Measurements from ENCODE around the gene PIK3R2.
A peak's percentile ranks its signal among the peaks of the same experiment; 100 is the strongest.
"Not testable (repeated sequence)": the region's sequence is repeated elsewhere in the genome, so short reads cannot be mapped to it uniquely, and the experiment has no call there.

Gene PIK3R2

DNA sequence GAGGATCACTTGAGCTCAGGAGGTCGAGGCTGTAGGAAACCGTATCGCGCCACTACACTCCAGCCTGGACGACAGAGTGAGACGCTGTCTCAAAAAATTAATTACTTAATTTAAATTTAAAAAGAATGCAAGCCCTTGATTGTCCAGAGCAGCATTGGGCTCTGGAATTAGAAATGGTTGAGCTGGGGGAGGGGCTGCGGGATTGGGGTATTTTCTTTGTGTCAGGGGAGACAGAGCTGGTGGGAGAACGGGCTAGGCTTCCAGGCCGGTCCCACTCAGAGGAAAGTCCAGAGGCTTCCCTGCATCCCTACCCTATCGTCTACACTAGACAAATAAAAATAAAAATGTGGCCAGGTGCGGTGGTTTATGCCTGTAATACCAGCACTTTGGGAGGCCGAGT lies 53.1 kb downstream of the PIK3R2 start:
- Histone ChIP-seq H3K4me2 (ENCODE audit: low read depth, low read length, poor library complexity, severe bottlenecking) (peak overlapping the region; percentile 79), H3K9ac (ENCODE audit: low read depth, low read length, poor library complexity, severe bottlenecking) (no peak overlapping the region), H4K20me1 (ENCODE audit: insufficient read depth, low read length, poor library complexity, severe bottlenecking) (no peaks in the 10 kb centered on the region)

DNA sequence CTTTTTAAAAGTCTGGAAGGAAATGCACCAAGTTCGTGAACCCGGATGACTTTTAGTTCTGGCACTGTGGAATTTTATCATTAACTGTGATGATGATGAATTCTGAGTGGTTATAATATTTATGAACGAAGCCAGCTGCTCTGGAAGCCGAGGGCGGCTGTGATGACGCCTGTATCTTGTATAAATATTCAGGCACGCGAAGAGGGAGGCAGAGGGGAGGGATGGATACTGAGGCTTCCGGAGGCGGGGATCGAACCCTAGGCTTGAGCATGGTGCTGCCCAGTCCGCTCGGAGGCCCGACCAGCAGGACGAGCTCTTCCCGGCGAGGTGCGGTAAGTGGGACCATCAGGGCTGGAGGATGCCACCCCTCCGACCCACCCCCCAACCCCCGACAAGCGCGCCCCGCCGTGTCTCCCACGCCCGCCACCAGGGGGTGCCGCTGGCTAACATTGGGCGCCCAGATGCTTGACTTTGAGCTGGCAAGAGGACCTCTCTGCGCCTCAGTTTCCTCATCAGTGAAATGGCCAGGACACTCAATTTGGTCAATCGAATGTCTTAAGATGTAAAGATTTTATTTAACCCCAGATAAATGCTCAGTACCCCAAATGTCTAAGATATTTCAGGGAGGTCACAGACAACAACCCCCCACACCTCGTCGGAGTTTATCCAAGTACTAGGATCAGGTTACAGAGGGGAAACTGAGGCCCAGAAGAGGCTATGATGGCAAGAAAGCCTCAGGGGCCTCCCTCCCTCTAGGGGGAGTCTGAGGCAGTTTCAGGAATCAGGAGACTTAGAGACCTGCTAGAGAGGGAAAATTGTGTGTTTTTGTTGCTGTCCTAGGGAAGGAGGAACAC lies 55.4 kb downstream of the PIK3R2 start:
- Histone ChIP-seq H3K9me2 (replicated peaks; ENCODE audit: low read depth, low read length) (no peaks in the 10 kb centered on the region), H3K27me3 (ENCODE audit: insufficient read depth, low read length, poor library complexity, severe bottlenecking) (no peaks in the 10 kb centered on the region), H3K4me1 (ENCODE audit: insufficient read depth, low read length, poor library complexity, severe bottlenecking) (peaks cover 12% of the 10 kb centered on the region), H3K9ac (ENCODE audit: low read depth, low read length, poor library complexity, severe bottlenecking) (no peak overlapping the region), H3K9me3 (ENCODE audit: insufficient read depth, low read depth, low read length) (no peaks in the 10 kb centered on the region), H2AFZ (ENCODE audit: low read length) (no peak overlapping the region), H3K4me2 (ENCODE audit: low read depth, low read length, poor library complexity, severe bottlenecking) (no peak overlapping the region), H3K79me2 (ENCODE audit: insufficient read depth, low read length) (no peaks in the 10 kb centered on the region; the same call in 1 of the 2 replicates), H3K4me3 (ENCODE audit: low read length, poor library complexity, severe bottlenecking) (no peak overlapping the region), H3F3A (ENCODE audit: low read depth) (no peaks in the 10 kb centered on the region; the same call in 1 of the 2 replicates), H3K36me3 (ENCODE audit: insufficient read depth, low read length) (no peaks in the 10 kb centered on the region), H4K20me1 (ENCODE audit: insufficient read depth, low read length, poor library complexity, severe bottlenecking) (no peaks in the 10 kb centered on the region)
- TF ChIP-seq, protein P1, sequence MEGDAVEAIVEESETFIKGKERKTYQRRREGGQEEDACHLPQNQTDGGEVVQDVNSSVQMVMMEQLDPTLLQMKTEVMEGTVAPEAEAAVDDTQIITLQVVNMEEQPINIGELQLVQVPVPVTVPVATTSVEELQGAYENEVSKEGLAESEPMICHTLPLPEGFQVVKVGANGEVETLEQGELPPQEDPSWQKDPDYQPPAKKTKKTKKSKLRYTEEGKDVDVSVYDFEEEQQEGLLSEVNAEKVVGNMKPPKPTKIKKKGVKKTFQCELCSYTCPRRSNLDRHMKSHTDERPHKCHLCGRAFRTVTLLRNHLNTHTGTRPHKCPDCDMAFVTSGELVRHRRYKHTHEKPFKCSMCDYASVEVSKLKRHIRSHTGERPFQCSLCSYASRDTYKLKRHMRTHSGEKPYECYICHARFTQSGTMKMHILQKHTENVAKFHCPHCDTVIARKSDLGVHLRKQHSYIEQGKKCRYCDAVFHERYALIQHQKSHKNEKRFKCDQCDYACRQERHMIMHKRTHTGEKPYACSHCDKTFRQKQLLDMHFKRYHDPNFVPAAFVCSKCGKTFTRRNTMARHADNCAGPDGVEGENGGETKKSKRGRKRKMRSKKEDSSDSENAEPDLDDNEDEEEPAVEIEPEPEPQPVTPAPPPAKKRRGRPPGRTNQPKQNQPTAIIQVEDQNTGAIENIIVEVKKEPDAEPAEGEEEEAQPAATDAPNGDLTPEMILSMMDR (conservative IDR thresholded peaks at IDR 0.05; ENCODE audit: low read length), result peak; percentile 65
- TF ChIP-seq EZH2phosphoT487 (IDR thresholded peaks at IDR 0.05; ENCODE audit: borderline replicate concordance), result no peak

More for the DNA sequence above, 53.1 kb downstream of the PIK3R2 start:
- Histone ChIP-seq H3K4me3 (ENCODE audit: low read length, poor library complexity, severe bottlenecking) (no peak overlapping the region), H3K79me2 (ENCODE audit: insufficient read depth, low read length) (no peaks in the 10 kb centered on the region; the same call in 1 of the 2 replicates), H3K9me3 (ENCODE audit: insufficient read depth, low read depth, low read length) (no peaks in the 10 kb centered on the region), H2AFZ (ENCODE audit: low read length) (no peak overlapping the region), H3K4me1 (ENCODE audit: insufficient read depth, low read length, poor library complexity, severe bottlenecking) (peaks cover 12% of the 10 kb centered on the region), H3F3A (ENCODE audit: low read depth) (no peaks in the 10 kb centered on the region; the same call in 1 of the 2 replicates), H3K9me2 (replicated peaks; ENCODE audit: low read depth, low read length) (no peaks in the 10 kb centered on the region), H3K36me3 (ENCODE audit: insufficient read depth, low read length) (no peaks in the 10 kb centered on the region), H3K27me3 (ENCODE audit: insufficient read depth, low read length, poor library complexity, severe bottlenecking) (no peaks in the 10 kb centered on the region)
- TF ChIP-seq EZH2phosphoT487 (IDR thresholded peaks at IDR 0.05; ENCODE audit: borderline replicate concordance), result no peak
- TF ChIP-seq, protein P1 (conservative IDR thresholded peaks at IDR 0.05; ENCODE audit: low read length), result no peak

DNA sequence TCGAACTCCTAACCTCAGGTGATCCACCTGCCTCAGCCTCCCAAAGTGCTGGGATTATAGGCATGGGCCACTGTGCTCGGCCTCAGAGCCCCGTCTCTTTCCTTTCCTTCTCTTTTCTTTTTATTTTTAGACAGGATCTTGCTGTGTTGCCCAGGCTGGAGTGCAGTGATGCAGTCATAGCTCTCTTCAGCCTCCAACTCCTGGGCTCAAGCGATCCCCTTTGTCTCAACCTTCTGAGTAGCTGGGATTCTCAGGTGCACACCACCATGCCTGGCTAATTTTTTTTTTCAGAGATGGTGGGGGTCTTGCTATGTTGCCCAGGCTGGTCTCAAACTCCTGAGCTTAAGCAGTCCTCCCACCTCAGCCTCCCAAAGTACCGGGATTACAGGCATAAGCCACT lies 56.9 kb downstream of the PIK3R2 start:
- H3K9me3 ChIP-seq (ENCODE audit: insufficient read depth, low read depth, low read length); H3K27me3 ChIP-seq (ENCODE audit: insufficient read depth, low read length, poor library complexity, severe bottlenecking); H3K4me3 ChIP-seq (ENCODE audit: low read length, poor library complexity, severe bottlenecking); H3F3A ChIP-seq (ENCODE audit: low read depth); H3K4me2 ChIP-seq (ENCODE audit: low read depth, low read length, poor library complexity, severe bottlenecking); H4K20me1 ChIP-seq (ENCODE audit: insufficient read depth, low read length, poor library complexity, severe bottlenecking); H3K79me2 ChIP-seq (ENCODE audit: insufficient read depth, low read length); H3K36me3 ChIP-seq (ENCODE audit: insufficient read depth, low read length); H3K4me1 ChIP-seq (ENCODE audit: insufficient read depth, low read length, poor library complexity, severe bottlenecking); H2AFZ ChIP-seq (ENCODE audit: low read length); H3K9ac ChIP-seq (ENCODE audit: low read depth, low read length, poor library complexity, severe bottlenecking); H3K9me2 ChIP-seq (replicated peaks; ENCODE audit: low read depth, low read length): not testable (repeated sequence)
